Esophagus (tissue), 2 donors: Measurements from ENCODE around the gene MESD. TPM values are rescaled to one million over a fixed set of nuclear protein-coding genes. Genes with fewer than 3 reads are reported as not detected.

ENCODE experiments used
- H3K27ac ChIP-seq, 2 donors: one replicate each; pipeline ENCODE4 v1.5.1; 2013; ENCODE audit warnings: low read depth in 2 of 2, mild to moderate bottlenecking in 2 of 2, inconsistent platforms in 1 of 2, low read length in 1 of 2, moderate library complexity in 1 of 2
- H3K27me3 ChIP-seq, 2 donors: one replicate each; pipeline ENCODE4 v1.6.1; 2013; ENCODE audit warnings: low read length in 2 of 2, control low read depth in 1 of 2, mild to moderate bottlenecking in 1 of 2; ENCODE audit not compliant: insufficient read depth in 2 of 2, control insufficient read depth in 1 of 2
- H3K36me3 ChIP-seq, 2 donors: one replicate each; pipeline ENCODE4 v1.6.1; 2013; ENCODE audit warnings: low read length in 1 of 2; ENCODE audit not compliant: control insufficient read depth in 2 of 2, insufficient read depth in 2 of 2
- H3K4me1 ChIP-seq, 2 donors: one replicate each; pipeline ENCODE4 v1.6.1; 2013; ENCODE audit warnings: low read length in 1 of 2; ENCODE audit not compliant: control insufficient read depth in 2 of 2, insufficient read depth in 2 of 2
- H3K4me3 ChIP-seq, 2 donors: one replicate each; pipeline ENCODE4 v1.5.1; 2013; ENCODE audit warnings: low read length in 2 of 2, mild to moderate bottlenecking in 2 of 2, low read depth in 1 of 2, moderate library complexity in 1 of 2
- H3K9me3 ChIP-seq, 2 donors: one replicate each; pipeline ENCODE4 v1.6.1; 2013; ENCODE audit warnings: mild to moderate bottlenecking in 2 of 2, low read depth in 1 of 2, low read length in 1 of 2, moderate library complexity in 1 of 2; ENCODE audit not compliant: control insufficient read depth in 2 of 2, insufficient read depth in 1 of 2
- WGBS, 2 donors: extraction: QIAGEN DNeasy Blood & Tissue Kit; methylation state at CpG; one replicate each; pipeline ENCODE4 v1.1.7; 2013; 5-methylcytosine and 5-hydroxymethylcytosine counted together
- polyA plus RNA-seq, 2 donors: library from polyadenylated mRNA; stranded (reverse); fragments of 200-250 nt; gene quantifications; one replicate each; pipeline ENCODE4 v1.2.3, GENCODE V29; 2013
- donor health status: healthy with polysubstance abuse.
- donor health status: Bipolar disorder and iron deficiency.

Gene MESD
- polyA plus RNA-seq, 2 donors: 11.4 to 14.4 TPM

- H3K36me3 ChIP-seq: peaks cover 0 to 2% of the 10 kb centered on the region in 2 donors
- no peak overlapping the region for H3K27ac ChIP-seq
- WGBS, 2 donors: 94 to 96% methylated on average over 3 of the region's 3 CpGs
- H3K27me3 ChIP-seq: no peaks in the 10 kb centered on the region
- H3K4me3 ChIP-seq: no peak overlapping the region
- no peaks in the 10 kb centered on the region for H3K9me3 ChIP-seq
- no peaks in the 10 kb centered on the region for H3K4me1 ChIP-seq
These were observed 63.5 kb downstream of the MESD start for GRCh38 chr15:80926126-80926525.

- Histone ChIP-seq H3K27ac (no peak overlapping the region), H3K4me1 (no peaks in the 10 kb centered on the region), H3K4me3 (no peak overlapping the region), H3K36me3 (peaks cover 0 to 2% of the 10 kb centered on the region in 2 donors), H3K27me3 (no peaks in the 10 kb centered on the region), H3K9me3 (no peaks in the 10 kb centered on the region)
- 93 to 94% methylated on average over 17 of the region's 17 CpGs for WGBS, 2 donors
These were observed 64.0 kb downstream of the MESD start for GRCh38 chr15:80925597-80926059.

- WGBS, 2 donors: 91 to 93% methylated on average over 4 of the region's 4 CpGs
These were observed 65.3 kb downstream of the MESD start for GRCh38 chr15:80924278-80924677.

GRCh38 chr15:80923668-80924067, 66.0 kb downstream of the MESD start:
- Histone ChIP-seq H3K27me3 (no peaks in the 10 kb centered on the region), H3K36me3 (peaks cover 0 to 6% of the 10 kb centered on the region in 2 donors), H3K4me3 (no peak overlapping the region), H3K9me3 (no peaks in the 10 kb centered on the region), H3K4me1 (no peaks in the 10 kb centered on the region), H3K27ac (no peak overlapping the region)
- 90 to 91% methylated on average over 6 of the region's 6 CpGs for WGBS, 2 donors

More at GRCh38 chr15:80924278-80924677, 65.3 kb downstream of the MESD start:
- Histone ChIP-seq H3K27me3 (no peaks in the 10 kb centered on the region), H3K4me1 (no peaks in the 10 kb centered on the region), H3K4me3 (no peak overlapping the region), H3K27ac (no peak overlapping the region), H3K9me3 (no peaks in the 10 kb centered on the region), H3K36me3 (peaks cover 0 to 6% of the 10 kb centered on the region in 2 donors)

GRCh38 chr15:80921736-80922410, 67.7 kb downstream of the MESD start:
- H3K4me3 ChIP-seq: no peak overlapping the region
- no peaks in the 10 kb centered on the region for H3K4me1 ChIP-seq
- H3K36me3 ChIP-seq: peaks cover 0 to 6% of the 10 kb centered on the region in 2 donors
- no peak overlapping the region for H3K27ac ChIP-seq
- no peaks in the 10 kb centered on the region for H3K9me3 ChIP-seq
- no peaks in the 10 kb centered on the region for H3K27me3 ChIP-seq
- WGBS, 2 donors: 94 to 97% methylated on average over 20 of the region's 20 CpGs

GRCh38 chr15:80920271-80920699, 69.3 kb downstream of the MESD start:
- Histone ChIP-seq H3K4me1 (no peaks in the 10 kb centered on the region), H3K27me3 (no peaks in the 10 kb centered on the region), H3K27ac (no peak overlapping the region), H3K9me3 (no peaks in the 10 kb centered on the region), H3K36me3 (peaks cover 0 to 6% of the 10 kb centered on the region in 2 donors), H3K4me3 (no peak overlapping the region)
- 79 to 82% methylated on average over 5 of the region's 5 CpGs for WGBS, 2 donors

- 87 to 91% methylated on average over 5 of the region's 5 CpGs for WGBS, 2 donors
- Histone ChIP-seq H3K4me1 (no peaks in the 10 kb centered on the region), H3K4me3 (no peak overlapping the region)
These were observed 71.3 kb downstream of the MESD start for GRCh38 chr15:80918196-80918783.

GRCh38 chr15:80916056-80916455, 73.6 kb downstream of the MESD start:
- Histone ChIP-seq H3K27me3 (no peaks in the 10 kb centered on the region), H3K4me1 (no peaks in the 10 kb centered on the region), H3K36me3 (peaks cover 0 to 4% of the 10 kb centered on the region in 2 donors), H3K27ac (no peak overlapping the region), H3K4me3 (no peak overlapping the region), H3K9me3 (no peaks in the 10 kb centered on the region)
- 68 to 79% methylated on average over 7 of the region's 7 CpGs for WGBS, 2 donors

More at GRCh38 chr15:80918196-80918783, 71.3 kb downstream of the MESD start:
- Histone ChIP-seq H3K36me3 (peaks cover 0 to 6% of the 10 kb centered on the region in 2 donors), H3K9me3 (no peaks in the 10 kb centered on the region), H3K27ac (no peak overlapping the region), H3K27me3 (no peaks in the 10 kb centered on the region)

- Histone ChIP-seq H3K27ac (no peak overlapping the region), H3K4me1 (no peaks in the 10 kb centered on the region), H3K9me3 (no peaks in the 10 kb centered on the region), H3K36me3 (peaks cover 3 to 6% of the 10 kb centered on the region in 2 donors), H3K4me3 (no peak overlapping the region), H3K27me3 (no peaks in the 10 kb centered on the region)
- 68 to 78% methylated on average over 3 of the region's 3 CpGs for WGBS, 2 donors
These were observed 74.1 kb downstream of the MESD start for GRCh38 chr15:80915472-80915871.
